TTC549 (cell line): ENCODE results near the gene ELL.

Source experiments
- FAIRE-seq: peaks from 2 replicates; lab custom pipeline; 2012; peaks lifted over from hg19 to GRCh38; lab: Jason Lieb, UNC

ELL gene

GRCh38 chr19:18504886-18505610, 16.8 kb downstream of the ELL start:
- FAIRE-seq: no peak

- no peak for FAIRE-seq
Measured at GRCh38 chr19:18503971-18504885, 17.6 kb downstream of the ELL start.

GRCh38 chr19:18503337-18503970, 18.4 kb downstream of the ELL start:
- no peak for FAIRE-seq

GRCh38 chr19:18502638-18503294, 19.1 kb downstream of the ELL start:
- FAIRE-seq: no peak

- no peak for FAIRE-seq
Measured at GRCh38 chr19:18502246-18502637, 19.6 kb downstream of the ELL start.

GRCh38 chr19:18501832-18502231, 20.0 kb downstream of the ELL start:
- FAIRE-seq: no peak

- no peak for FAIRE-seq
Measured at GRCh38 chr19:18501351-18501750, 20.5 kb downstream of the ELL start.

GRCh38 chr19:18500799-18501198, 21.1 kb downstream of the ELL start:
- FAIRE-seq: no peak

- FAIRE-seq: no peak
Measured at GRCh38 chr19:18500376-18500775, 21.5 kb downstream of the ELL start.

GRCh38 chr19:18499055-18499775, 22.7 kb downstream of the ELL start:
- FAIRE-seq: no peak

- FAIRE-seq: no peak
Measured at GRCh38 chr19:18496980-18497256, 25.0 kb downstream of the ELL start.

GRCh38 chr19:18496167-18496979, 25.5 kb downstream of the ELL start:
- no peak for FAIRE-seq

- no peak for FAIRE-seq
Measured at GRCh38 chr19:18495204-18495911, 26.5 kb downstream of the ELL start.

- FAIRE-seq: no peak
Measured at GRCh38 chr19:18494267-18494607, 27.6 kb downstream of the ELL start.

- no peak for FAIRE-seq
Measured at GRCh38 chr19:18493440-18494266, 28.2 kb downstream of the ELL start.

- no peak for FAIRE-seq
Measured at GRCh38 chr19:18491995-18492953, 29.6 kb downstream of the ELL start.

- no peak for FAIRE-seq
Measured at GRCh38 chr19:18490728-18491127, 31.1 kb downstream of the ELL start.

GRCh38 chr19:18489627-18490184, 32.2 kb downstream of the ELL start:
- FAIRE-seq: no peak
